Caco-2 (cell line): ENCODE data around the gene ADRA2B. TPM values are rescaled to one million over a fixed set of nuclear protein-coding genes. Genes with fewer than 3 reads are reported as not detected.

ENCODE experiments used
- BruUV-seq: library from RNA; stranded (reverse); fragments of 400-500 nt; replicated peaks from 2 replicates; lab custom pipeline; 2021; lab: Mats Ljungman, UMichigan
- CTCF ChIA-PET: fragments of 300-600 bp; sonication (Branson Sonifier 250); formaldehyde crosslinking; loops from one replicate; lab custom pipeline; 2022; ENCODE audit warnings: antibody characterized with exemption; lab: Charles Lee
- POLR2A ChIA-PET: fragments of 300-600 bp; sonication (Branson Sonifier 250); formaldehyde crosslinking; loops from one replicate; lab custom pipeline; 2022; ENCODE audit warnings: antibody characterized with exemption; lab: Charles Lee
- DNase-seq, 2 experiments: peaks; one replicate each; pipeline versions ENCODE4 v3.0.0 to v3.0.0-alpha.2; 2020 to 2022
- H3K27me3 ChIP-seq: replicated peaks from 2 replicates; pipeline ENCODE4 v1.6.0; 2011; ENCODE audit warnings: low read length; ENCODE audit not compliant: control insufficient read depth, insufficient read depth
- H3K36me3 ChIP-seq: 2 replicates; pipeline ENCODE4 v1.5.1; 2011; ENCODE audit warnings: low read length; ENCODE audit not compliant: control insufficient read depth, insufficient read depth
- H3K4me1 ChIP-seq: fragments of 250-450 bp; sonication (Bioruptor Pico); 2 replicates; pipeline ENCODE4 v1.5.1; 2020; ENCODE audit warnings: mild to moderate bottlenecking
- H3K4me3 ChIP-seq: 2 replicates; pipeline ENCODE4 v1.5.1; 2011; ENCODE audit warnings: low read depth, mild to moderate bottlenecking, control low read depth, low read length
- H3K9me3 ChIP-seq: fragments of 250-450 bp; sonication (Bioruptor Pico); 2 replicates; pipeline ENCODE4 v1.5.1; 2020; ENCODE audit warnings: mild to moderate bottlenecking, moderate library complexity
- H3K27ac Mint-ChIP-seq: one replicate; pipeline ENCODE4 v1.8.0; 2022; ENCODE audit warnings: mixed read lengths; ENCODE audit not compliant: unreplicated experiment
- H3K27me3 Mint-ChIP-seq: one replicate; pipeline ENCODE4 v1.8.0; 2022; ENCODE audit warnings: mixed read lengths; ENCODE audit not compliant: insufficient read depth, unreplicated experiment
- H3K36me3 Mint-ChIP-seq: one replicate; pipeline ENCODE4 v1.8.0; 2022; ENCODE audit warnings: mild to moderate bottlenecking, mixed read lengths; ENCODE audit not compliant: insufficient read depth, unreplicated experiment
- H3K4me1 Mint-ChIP-seq: one replicate; pipeline ENCODE4 v1.8.0; 2022; ENCODE audit warnings: low read depth, mixed read lengths; ENCODE audit not compliant: unreplicated experiment
- H3K4me3 Mint-ChIP-seq: one replicate; pipeline ENCODE4 v1.8.0; 2022; ENCODE audit warnings: mild to moderate bottlenecking, moderate library complexity, mixed read lengths; ENCODE audit not compliant: unreplicated experiment
- H3K9me3 Mint-ChIP-seq: one replicate; pipeline ENCODE4 v1.8.0; 2022; ENCODE audit warnings: mixed read lengths; ENCODE audit not compliant: unreplicated experiment
- intact Hi-C: fragments of 100-400 bp; cut with micrococcal nuclease; formaldehyde crosslinking; loops from one replicate; pipeline ENCODE4 v1.10.0; 2022; ENCODE audit not compliant: unreplicated experiment
- total RNA-seq: library from RNA; stranded (reverse); gene quantifications from 2 replicates; pipeline ENCODE4 v1.2.3, GENCODE V29; 2022
- TF ChIP-seq, protein P1 (sequence below), 2 experiments: fragments of 200-600 bp in 1 of 2; IDR thresholded peaks; 1 replicate in 1 of 2; 2 replicates in 1 of 2; pipeline versions ENCODE4 v1.5.1 to v1.8.0; 2011 to 2022; ENCODE audit warnings: antibody characterized with exemption in 1 of 2, control low read depth in 1 of 2, inconsistent platforms in 1 of 2, low read depth in 1 of 2, low read length in 1 of 2, mild to moderate bottlenecking in 1 of 2, moderate library complexity in 1 of 2; ENCODE audit not compliant: insufficient read depth in 1 of 2, severe bottlenecking in 1 of 2, unreplicated experiment in 1 of 2

ADRA2B gene
- total RNA-seq, 1 experiment from 2014 or later: 0.20 TPM

DNA sequence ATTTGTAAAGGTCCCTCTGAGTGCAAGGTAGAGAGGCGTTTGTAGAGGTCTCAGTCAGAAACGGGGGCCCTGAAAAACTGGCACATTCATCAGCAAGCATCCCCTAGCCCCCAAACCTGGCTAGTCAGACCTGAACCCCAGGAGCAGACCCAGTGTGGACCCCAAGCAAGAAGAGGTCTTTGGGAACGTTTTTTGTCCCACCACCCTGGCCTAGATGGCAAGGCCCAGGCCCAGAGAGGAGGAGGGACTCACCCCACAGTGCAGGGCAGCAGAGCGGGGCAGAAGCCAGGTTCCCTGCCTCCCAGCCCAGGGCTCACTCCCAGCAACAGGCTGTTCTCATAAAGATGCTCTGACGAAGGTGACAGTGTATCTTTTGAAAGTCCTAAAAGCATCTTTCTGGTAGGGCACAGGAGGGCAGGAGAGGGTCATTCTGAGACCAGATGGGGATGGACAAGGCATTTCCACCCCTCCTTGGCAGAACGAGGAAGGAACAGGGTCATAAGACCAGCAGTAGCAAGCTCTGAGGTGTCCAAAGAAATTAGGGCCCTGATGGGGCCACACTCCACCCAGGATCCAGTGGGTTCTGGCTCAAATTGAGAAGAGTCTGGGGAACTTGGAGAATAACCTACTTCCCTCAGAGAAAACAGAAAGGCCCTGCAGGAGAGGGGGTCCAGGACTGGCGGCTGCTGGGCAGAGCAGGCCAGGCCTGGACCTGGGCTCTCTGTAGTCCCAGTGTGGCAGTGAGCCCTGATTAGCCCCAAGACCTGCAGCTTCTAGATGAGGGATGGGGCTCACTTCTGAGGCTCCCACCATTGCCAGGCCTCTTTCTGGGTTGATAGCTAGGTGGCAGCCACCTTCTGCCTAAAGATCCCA is 18.2 kb downstream of the ADRA2B start:
- Histone ChIP-seq H3K9me3 (no peaks in the 10 kb centered on the region), H3K4me1 (no peaks in the 10 kb centered on the region), H3K36me3 (no peaks in the 10 kb centered on the region), H3K4me3 (no peak overlapping the region), H3K27me3 (no peaks in the 10 kb centered on the region)
- no peaks in the 10 kb centered on the region for H3K9me3 Mint-ChIP-seq
- H3K4me3 Mint-ChIP-seq: no peak overlapping the region
- POLR2A ChIA-PET: no interaction called here
- CTCF ChIA-PET: interaction anchor here (0.5 to 1.1 kb wide), 2 partner anchors 19 to 78 kb away, joined by 3 to 4 read pairs; no protein-coding TSS in a partner anchor
- H3K4me1 Mint-ChIP-seq: no peaks in the 10 kb centered on the region
- H3K27ac Mint-ChIP-seq: no peak overlapping the region
- peak in 1 of 2 experiments; percentile 30 for DNase-seq
- H3K36me3 Mint-ChIP-seq: no peaks in the 10 kb centered on the region
- intact Hi-C loops: no loop called here
- no peaks in the 10 kb centered on the region for H3K27me3 Mint-ChIP-seq
- BruUV-seq: no TSS peak
- TF ChIP-seq, protein P1, sequence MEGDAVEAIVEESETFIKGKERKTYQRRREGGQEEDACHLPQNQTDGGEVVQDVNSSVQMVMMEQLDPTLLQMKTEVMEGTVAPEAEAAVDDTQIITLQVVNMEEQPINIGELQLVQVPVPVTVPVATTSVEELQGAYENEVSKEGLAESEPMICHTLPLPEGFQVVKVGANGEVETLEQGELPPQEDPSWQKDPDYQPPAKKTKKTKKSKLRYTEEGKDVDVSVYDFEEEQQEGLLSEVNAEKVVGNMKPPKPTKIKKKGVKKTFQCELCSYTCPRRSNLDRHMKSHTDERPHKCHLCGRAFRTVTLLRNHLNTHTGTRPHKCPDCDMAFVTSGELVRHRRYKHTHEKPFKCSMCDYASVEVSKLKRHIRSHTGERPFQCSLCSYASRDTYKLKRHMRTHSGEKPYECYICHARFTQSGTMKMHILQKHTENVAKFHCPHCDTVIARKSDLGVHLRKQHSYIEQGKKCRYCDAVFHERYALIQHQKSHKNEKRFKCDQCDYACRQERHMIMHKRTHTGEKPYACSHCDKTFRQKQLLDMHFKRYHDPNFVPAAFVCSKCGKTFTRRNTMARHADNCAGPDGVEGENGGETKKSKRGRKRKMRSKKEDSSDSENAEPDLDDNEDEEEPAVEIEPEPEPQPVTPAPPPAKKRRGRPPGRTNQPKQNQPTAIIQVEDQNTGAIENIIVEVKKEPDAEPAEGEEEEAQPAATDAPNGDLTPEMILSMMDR (IDR thresholded peaks at IDR 0.05; ENCODE audit: insufficient read depth in 1 of 2, low read depth in 1 of 2, low read length in 1 of 2, severe bottlenecking in 1 of 2, unreplicated experiment in 1 of 2): no peak

DNA sequence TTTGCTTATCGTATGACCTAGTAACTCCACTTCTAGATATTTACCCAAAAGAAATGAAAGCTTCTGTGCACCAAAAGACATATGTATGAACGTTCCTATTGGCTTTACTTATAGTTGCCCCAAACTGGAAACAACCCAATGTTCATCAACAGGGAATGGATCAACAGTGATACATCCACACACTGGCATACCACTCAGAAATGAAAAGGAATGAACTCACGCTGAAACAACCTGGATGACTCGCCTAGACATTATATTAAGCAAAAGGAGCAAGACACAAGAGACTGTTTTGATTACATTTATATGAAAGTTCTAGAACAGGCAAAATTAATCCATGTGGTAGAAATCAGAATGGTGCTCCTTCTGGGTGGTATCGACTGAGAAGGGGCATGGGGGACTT is 18.9 kb downstream of the ADRA2B start:
- no peaks in the 10 kb centered on the region for H3K4me1 Mint-ChIP-seq
- TF ChIP-seq, protein P1 (IDR thresholded peaks at IDR 0.05; ENCODE audit: insufficient read depth in 1 of 2, low read depth in 1 of 2, low read length in 1 of 2, severe bottlenecking in 1 of 2, unreplicated experiment in 1 of 2): no peak
- Histone ChIP-seq H3K4me1 (no peaks in the 10 kb centered on the region), H3K9me3 (no peaks in the 10 kb centered on the region), H3K27me3 (no peaks in the 10 kb centered on the region), H3K36me3 (no peaks in the 10 kb centered on the region), H3K4me3 (no peak overlapping the region)
- ChIA-PET POLR2A (no interaction called here), CTCF (no interaction called here)
- intact Hi-C loops: no loop called here
- no peak overlapping the region for H3K4me3 Mint-ChIP-seq
- no TSS peak for BruUV-seq
- no peak for DNase-seq
- no peaks in the 10 kb centered on the region for H3K9me3 Mint-ChIP-seq
- no peaks in the 10 kb centered on the region for H3K27me3 Mint-ChIP-seq
- H3K36me3 Mint-ChIP-seq: no peaks in the 10 kb centered on the region
- no peak overlapping the region for H3K27ac Mint-ChIP-seq

DNA sequence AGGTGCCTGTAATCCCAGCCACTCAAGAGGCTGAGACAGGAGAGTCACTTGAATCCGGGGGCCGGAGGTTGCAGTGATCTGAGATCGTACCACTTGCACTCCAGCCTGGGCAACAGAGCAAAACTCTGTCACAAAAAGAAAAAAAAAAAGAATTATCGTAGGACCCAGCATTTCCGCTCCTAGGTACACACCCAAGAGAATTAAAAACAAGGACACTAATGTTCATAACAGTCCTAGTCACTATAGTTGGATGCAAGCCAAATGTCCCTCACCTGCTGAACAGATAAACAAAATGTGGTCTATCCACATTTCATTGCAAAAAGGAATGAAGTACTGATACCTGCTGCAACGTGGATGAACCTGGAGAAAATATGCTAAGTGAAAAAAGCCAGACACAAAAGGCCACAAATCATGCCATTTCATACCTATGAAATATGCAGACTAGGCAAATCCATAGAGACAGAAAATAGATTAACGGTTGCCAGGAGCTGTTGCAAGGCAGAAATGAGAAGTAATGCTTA is 21.2 kb downstream of the ADRA2B start:
- H3K36me3 ChIP-seq: no peaks in the 10 kb centered on the region
- no peaks in the 10 kb centered on the region for H3K9me3 ChIP-seq
- ChIA-PET CTCF (interaction anchor here (1.0 kb wide), 1 partner anchor 21 kb away, joined by 3 read pairs; the partner anchor contains the start of gene ADRA2B), POLR2A (no interaction called here)
- no peaks in the 10 kb centered on the region for H3K4me1 ChIP-seq
- no peaks in the 10 kb centered on the region for H3K27me3 ChIP-seq
- intact Hi-C loops: no loop called here
- Mint-ChIP-seq H3K4me1 (no peaks in the 10 kb centered on the region), H3K36me3 (no peaks in the 10 kb centered on the region), H3K27me3 (no peaks in the 10 kb centered on the region), H3K27ac (no peak overlapping the region), H3K9me3 (no peaks in the 10 kb centered on the region), H3K4me3 (no peak overlapping the region)
- no peak for DNase-seq
- no peak overlapping the region for H3K4me3 ChIP-seq
- TF ChIP-seq, protein P1 (IDR thresholded peaks at IDR 0.05; ENCODE audit: insufficient read depth in 1 of 2, low read depth in 1 of 2, low read length in 1 of 2, severe bottlenecking in 1 of 2, unreplicated experiment in 1 of 2): no peak
- BruUV-seq: no TSS peak
